NB4 (cell line): ENCODE data around the gene UBN1.

Experiments used
- MYC ChIP-seq: IDR thresholded peaks from 2 replicates; pipeline ENCODE4 v1.6.1; 2011; ENCODE audit warnings: low read depth, low read length
- POLR2A ChIP-seq: IDR thresholded peaks from 2 replicates; pipeline ENCODE4 v1.6.1; 2011; ENCODE audit warnings: mild to moderate bottlenecking; ENCODE audit not compliant: insufficient read length; ENCODE audit errors: extremely low read depth
- TF ChIP-seq, protein P1 (sequence below): IDR thresholded peaks from 2 replicates; pipeline ENCODE4 v1.6.1; 2011; ENCODE audit warnings: low read depth, low read length
- TF ChIP-seq, protein P2 (sequence below): IDR thresholded peaks from one replicate; pipeline ENCODE4 v1.5.1; 2012; ENCODE audit warnings: low read depth, low read length

DNA sequence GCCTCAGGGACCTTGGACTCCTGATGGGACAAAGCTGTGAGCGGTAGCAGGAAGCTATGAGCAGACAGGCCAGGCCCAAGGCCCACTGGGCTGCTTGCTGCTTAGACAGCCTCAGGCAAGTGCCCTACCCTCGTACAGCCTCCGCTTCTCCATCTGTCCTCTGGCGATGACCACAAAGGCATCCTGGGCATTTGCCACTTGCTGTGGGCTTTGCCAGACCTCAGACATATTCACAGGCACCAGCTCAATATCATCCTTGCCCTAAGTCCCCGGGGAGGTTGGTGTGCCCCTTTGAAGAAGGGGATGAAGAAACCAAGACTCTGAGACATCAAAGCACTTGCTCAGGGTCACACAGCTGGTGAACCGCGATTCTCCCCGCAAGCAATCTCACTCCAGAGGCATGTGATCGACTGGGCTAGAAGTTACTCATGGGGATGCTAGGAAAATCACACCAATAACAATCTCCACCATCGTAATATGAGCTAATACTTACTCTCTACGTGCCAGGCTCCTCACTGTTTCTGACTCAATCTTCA is 68.0 kb downstream of the UBN1 start:
- TF ChIP-seq, protein P1, sequence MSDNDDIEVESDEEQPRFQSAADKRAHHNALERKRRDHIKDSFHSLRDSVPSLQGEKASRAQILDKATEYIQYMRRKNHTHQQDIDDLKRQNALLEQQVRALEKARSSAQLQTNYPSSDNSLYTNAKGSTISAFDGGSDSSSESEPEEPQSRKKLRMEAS = no peak
- TF ChIP-seq POLR2A (no peak), MYC (no peak)
- TF ChIP-seq, protein P2, sequence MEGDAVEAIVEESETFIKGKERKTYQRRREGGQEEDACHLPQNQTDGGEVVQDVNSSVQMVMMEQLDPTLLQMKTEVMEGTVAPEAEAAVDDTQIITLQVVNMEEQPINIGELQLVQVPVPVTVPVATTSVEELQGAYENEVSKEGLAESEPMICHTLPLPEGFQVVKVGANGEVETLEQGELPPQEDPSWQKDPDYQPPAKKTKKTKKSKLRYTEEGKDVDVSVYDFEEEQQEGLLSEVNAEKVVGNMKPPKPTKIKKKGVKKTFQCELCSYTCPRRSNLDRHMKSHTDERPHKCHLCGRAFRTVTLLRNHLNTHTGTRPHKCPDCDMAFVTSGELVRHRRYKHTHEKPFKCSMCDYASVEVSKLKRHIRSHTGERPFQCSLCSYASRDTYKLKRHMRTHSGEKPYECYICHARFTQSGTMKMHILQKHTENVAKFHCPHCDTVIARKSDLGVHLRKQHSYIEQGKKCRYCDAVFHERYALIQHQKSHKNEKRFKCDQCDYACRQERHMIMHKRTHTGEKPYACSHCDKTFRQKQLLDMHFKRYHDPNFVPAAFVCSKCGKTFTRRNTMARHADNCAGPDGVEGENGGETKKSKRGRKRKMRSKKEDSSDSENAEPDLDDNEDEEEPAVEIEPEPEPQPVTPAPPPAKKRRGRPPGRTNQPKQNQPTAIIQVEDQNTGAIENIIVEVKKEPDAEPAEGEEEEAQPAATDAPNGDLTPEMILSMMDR = no peak
